Stimulated activated CD8-positive, alpha-beta memory T cell treated with anti-CD3 and anti-CD28 coated beads, Interleukin-2, amount 100 ng/mL, for 1 hour (primary cell): Measurements from ENCODE around the gene ZMYND8.
"Not testable (repeated sequence)": the region's sequence is repeated elsewhere in the genome, so short reads cannot be mapped to it uniquely, and the experiment has no call there.

ENCODE experiments used
- DNase-seq, 2 donors: peaks; one replicate each; pipeline ENCODE4 v3.0.0-alpha.2; 2020; ENCODE audit warnings: low read depth in 2 of 2

The ZMYND8 gene

DNA sequence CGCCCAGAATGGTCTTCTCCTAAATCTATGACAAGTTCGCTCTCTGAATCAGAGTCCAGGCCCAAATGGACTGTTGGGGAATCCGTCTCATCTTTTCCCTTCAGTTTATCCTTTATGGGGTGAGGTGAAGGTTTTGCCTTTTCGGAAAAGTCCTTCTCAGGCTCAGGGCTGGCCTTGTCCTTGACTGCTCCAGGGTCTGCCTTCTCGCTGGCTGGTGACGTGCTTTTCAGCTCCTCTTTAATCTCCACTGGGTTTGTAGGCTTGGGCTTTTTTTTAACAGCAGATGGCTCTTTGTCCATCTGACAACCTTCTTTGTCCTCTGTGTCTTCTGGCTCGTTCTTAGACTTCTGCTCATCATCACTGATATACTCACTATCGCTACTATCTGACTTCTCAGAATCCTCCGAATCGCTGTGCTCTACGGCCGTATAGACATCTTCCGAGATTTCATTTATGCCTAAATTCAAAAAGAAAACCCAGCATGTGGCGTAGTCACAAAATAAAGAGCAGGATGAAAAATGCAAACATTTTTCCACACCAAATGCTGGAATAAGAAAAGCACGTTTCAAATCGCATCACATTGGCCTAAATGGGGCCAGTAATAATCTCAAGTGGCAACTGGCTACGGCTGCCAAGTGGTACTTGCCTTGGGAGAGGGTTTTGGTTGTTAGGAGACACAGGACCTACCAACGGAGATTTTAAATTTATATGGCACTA, 110.3 kb downstream of the ZMYND8 start:
- no peak for DNase-seq

DNA sequence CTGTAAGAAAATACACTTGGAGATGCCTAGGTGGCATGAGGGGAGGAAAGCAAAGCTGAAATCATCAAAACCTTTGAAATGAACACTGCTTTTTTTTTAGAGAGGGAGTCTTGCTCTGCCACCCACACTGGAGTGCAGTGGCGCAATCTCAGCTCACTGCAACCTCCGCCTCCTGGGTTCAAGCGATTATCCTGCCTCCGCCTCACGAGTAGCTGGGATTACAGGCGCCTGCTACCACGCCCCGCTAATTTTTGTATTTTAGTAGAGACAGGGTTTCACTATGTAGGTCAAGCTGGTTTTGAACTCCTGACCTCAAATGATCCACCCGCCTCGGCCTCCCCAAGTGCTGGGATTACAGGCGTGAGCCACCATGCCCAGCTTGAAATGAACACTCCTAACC, 111.3 kb downstream of the ZMYND8 start:
- DNase-seq: not testable (repeated sequence)

DNA sequence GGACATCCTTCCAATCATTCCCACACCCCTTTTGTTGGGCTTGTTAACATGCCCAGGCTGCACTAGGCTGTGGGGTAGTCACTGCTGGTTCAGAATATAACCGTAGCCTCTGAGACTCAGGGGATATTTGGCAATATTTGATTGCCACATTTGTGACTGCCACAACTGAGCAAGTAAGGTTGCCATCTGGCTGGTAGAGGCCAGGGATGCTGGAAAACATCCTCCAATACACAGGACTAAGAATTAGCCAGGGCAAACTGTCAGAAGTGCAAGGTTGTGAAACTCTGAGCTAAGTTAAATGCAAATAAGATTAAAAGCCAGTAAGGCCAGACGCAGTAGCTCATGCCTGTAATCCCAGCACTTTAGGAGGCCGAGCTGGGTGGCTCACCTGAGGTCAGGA, 112.0 kb downstream of the ZMYND8 start:
- no peak for DNase-seq

- DNase-seq: no peak
These were observed 112.8 kb downstream of the ZMYND8 start for GRCh38 chr20:47243532-47244305.

DNA sequence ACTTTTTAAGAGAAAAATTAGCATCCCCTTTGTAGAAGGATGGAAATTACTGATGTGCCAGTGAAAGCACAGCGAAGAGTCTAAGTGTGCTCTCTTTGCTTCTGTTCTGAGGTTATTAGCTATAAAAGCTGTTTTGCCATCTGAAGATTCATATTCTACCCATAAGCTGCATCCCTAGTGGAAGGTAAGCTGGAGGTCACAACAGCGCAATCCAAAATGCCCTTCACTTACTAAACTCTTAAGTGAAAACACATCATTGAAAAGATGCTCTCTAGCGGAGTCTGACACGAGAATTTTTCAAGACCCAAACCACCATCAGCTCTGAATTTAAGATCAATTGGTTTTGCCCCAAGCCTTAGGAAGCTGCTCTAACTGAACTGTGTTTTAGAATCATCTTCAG, 113.5 kb downstream of the ZMYND8 start:
- DNase-seq: no peak

- DNase-seq: no peak
These were observed 115.1 kb downstream of the ZMYND8 start for GRCh38 chr20:47241345-47241781.

DNA sequence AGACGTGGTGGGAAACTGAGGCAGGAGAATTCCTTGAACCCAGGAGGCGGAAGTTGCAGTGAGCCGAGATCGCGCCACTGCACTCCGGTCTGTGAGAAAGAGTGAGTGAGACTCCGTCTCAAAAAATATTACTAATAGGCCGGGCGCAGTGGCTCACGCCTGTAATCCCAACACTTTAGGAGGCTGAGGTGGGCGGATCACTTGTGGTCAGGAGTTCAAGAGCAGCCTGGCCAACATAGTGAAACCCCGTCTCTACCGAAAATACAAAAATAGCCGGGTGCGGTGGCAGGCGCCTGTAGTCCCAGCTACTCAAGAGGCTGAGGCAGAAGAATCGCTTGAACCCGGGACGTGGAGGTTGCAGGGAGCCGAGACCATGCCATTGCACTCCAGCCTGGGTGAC, 116.4 kb downstream of the ZMYND8 start:
- DNase-seq: not testable (repeated sequence)

- DNase-seq: no peak
These were observed 116.8 kb downstream of the ZMYND8 start for GRCh38 chr20:47239719-47240067.

- no peak for DNase-seq
These were observed 117.5 kb downstream of the ZMYND8 start for GRCh38 chr20:47238780-47239718.

DNA sequence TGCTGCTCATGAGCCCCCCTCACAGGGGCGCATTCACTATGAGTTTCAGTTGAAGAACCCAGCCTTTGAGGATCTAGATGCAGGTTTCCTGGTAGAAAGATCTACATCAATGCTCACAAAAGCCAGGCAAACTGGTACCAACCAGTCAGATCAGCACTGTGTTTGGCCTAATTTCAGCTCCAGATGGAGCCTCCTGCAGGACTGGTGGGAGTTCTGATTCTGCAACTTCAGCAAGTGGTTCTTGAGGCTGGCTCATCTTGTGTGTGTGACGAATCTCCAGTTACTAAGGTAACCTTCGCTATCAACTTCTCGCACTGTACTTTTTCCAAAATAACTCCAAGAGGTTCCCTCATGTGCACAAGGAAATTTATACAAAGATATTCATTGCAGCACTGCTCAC, 118.8 kb downstream of the ZMYND8 start:
- DNase-seq: no peak

DNA sequence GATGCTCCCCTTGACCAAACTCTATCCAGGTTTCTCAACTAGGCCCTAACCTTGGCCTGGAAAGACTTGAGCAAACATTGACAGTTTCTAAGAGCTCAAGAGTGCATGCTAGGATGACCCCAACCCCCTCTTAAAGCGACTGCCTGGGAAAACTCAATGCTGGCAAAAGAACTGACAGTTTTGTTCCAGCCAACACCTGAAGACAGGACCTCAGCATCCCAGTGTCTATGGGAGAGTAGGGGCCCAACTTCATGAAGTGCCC, 119.9 kb downstream of the ZMYND8 start:
- no peak for DNase-seq

DNA sequence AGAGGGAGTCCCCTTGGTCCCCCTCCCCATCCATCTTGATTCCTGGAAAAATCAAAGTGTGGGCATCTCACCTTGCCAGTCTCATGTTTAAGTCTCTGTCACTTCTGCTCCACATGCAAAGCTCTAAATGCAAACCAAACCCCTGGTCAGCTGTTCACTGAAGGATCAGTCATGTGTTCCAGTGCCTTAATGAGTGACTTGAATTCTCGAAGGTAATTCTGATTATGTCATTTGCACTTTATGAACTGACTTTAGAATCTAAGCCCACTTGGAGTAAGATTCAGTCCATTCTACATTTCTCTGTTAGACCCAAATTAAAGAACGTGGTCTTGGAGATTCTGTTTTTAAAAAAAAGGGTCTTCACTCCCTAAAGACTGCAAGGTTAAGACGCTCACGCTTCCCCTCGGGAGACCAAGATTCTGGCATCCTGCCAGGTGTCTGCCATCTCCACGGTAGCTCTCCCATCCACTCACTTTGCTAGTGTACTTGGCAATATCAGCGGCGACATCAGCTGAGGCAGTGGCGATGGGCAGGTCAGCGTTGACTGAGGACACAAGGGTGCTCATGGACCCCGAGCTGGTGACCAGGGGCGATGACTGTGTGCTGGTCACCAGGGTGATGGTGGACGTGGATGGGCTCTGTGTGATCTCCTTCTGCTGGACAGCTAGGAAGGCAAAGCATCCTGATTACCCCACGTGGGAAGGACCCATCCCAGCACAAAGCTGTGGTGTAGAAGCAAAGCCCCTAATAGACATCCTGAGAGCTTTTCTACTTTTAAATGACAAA, 120.5 kb downstream of the ZMYND8 start:
- no peak for DNase-seq

DNA sequence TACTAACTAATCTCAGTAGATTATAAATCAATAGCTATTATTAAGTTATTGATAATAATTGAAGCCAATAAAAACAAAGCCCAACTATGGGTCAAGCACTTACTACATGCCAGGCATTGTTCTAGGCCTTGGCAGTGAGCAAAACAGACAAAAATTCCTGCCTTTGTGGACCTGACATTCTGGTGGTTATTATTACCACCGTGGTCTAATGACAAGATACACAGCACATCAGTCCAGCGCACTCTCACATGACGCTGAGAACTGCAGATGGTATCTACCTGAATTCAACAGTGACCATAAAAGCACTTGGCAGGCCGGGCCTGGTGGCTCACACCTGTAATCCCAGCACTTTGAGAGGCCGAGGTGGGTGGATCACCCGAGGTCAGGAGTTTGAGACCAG, 121.4 kb downstream of the ZMYND8 start:
- no peak for DNase-seq

GRCh38 chr20:47233333-47234188, 122.9 kb downstream of the ZMYND8 start:
- DNase-seq: no peak

GRCh38 chr20:47232518-47232917, 124.0 kb downstream of the ZMYND8 start:
- no peak for DNase-seq

DNA sequence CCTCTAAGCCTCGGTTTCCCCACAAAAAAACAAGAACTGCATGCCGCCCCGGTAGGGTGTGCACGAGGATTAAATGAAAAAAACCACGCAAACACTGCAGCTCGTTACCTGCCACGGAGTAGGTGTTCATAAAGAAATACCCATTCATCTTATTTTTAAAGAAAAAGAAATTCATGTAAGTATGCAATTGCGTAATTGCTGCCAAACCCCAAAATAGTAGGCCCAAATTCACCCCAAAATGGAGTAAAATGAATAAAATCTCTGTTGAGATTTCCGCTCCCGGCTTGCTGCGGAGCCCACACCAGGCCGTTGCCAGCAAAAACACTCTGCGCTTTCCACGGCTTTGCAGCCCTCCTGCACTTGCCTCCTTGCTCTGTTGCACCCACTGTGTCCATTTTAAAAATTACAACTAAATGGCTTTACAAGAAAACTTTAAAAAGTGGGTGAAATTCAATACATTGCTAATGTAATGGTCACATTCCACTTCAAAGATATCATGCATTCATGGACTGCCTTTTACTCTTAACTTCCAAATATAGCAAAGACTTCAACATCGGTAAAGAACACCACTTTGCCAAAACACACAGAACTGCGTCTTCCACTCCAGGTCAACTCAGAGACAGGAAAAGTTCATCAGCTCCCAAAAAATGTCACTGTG, 125.0 kb downstream of the ZMYND8 start:
- no peak for DNase-seq

GRCh38 chr20:47230811-47231256, 125.7 kb downstream of the ZMYND8 start:
- no peak for DNase-seq

GRCh38 chr20:47228654-47229053, 127.8 kb downstream of the ZMYND8 start:
- no peak for DNase-seq

DNA sequence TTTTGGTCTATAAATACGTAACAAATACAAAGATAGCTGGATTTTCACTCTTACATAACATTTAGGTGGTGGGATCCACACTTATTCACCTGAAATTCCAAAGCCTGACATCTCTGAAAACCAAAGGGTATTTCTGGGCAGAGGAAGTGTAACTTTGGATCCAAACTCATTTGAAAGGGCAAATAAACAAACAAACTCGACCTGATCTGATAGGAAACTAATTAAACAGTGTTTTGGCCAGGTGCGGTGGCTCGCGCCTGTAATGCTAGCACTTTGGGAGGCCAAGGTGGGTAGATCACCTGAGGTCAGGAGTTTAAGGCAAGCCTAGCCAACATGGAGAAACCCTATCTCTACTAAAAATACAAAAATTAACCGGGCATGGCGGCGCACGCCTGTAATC, 128.9 kb downstream of the ZMYND8 start:
- no peak for DNase-seq

DNA sequence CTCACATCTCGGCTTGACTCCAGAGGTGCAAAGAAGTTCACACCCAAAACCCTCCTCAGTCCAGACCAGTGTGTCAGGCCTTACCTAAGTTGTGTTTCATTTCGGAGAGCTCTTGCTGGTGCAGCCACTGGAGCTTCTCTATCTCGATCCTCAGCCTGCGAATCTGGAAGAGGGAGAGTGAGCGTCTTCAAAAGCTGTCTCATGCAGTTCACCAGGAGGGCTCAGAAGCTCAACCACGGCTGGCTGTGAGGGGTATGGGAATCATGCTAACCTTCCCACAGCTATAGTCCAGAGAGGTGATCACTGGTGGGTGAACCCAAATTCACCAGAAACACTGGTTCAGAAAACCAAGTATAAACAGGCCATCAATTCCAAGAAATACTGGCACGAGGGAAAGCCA, 129.4 kb downstream of the ZMYND8 start:
- DNase-seq: no peak
